IMR-90 (cell line): ENCODE data around the gene ZNF443.

Experiments used
- BHLHE40 ChIP-seq: fragments of 150-350 bp; IDR thresholded peaks from 2 replicates; pipeline ENCODE4 v1.6.1; 2016; ENCODE audit warnings: mild to moderate bottlenecking, low read depth, low read length
- CHD1 ChIP-seq: IDR thresholded peaks from 2 replicates; pipeline ENCODE4 v1.6.1; 2012; ENCODE audit warnings: low read depth, low read length, improper control_type of control experiment
- FOS ChIP-seq: fragments of 150-350 bp; IDR thresholded peaks from 2 replicates; pipeline ENCODE4 v1.6.1; 2016; ENCODE audit warnings: low read depth, low read length
- MAFK ChIP-seq: IDR thresholded peaks from 2 replicates; pipeline ENCODE4 v1.6.1; 2012; ENCODE audit warnings: low read depth, low read length, improper control_type of control experiment
- POLR2A ChIP-seq: IDR thresholded peaks from 2 replicates; pipeline ENCODE4 v1.6.1; 2012; ENCODE audit warnings: mild to moderate bottlenecking, low read depth, low read length
- RAD21 ChIP-seq: IDR thresholded peaks from 2 replicates; pipeline ENCODE4 v1.6.1; 2012; ENCODE audit warnings: low read length, improper control_type of control experiment
- SMC3 ChIP-seq: fragments of 150-350 bp; IDR thresholded peaks from 2 replicates; pipeline ENCODE4 v1.6.1; 2016; ENCODE audit warnings: low read depth, mild to moderate bottlenecking, antibody characterized with exemption, low read length, moderate library complexity
- TF ChIP-seq, protein P1 (sequence below): conservative IDR thresholded peaks from 2 replicates; pipeline ENCODE4 v1.5.1; 2012; ENCODE audit warnings: mild to moderate bottlenecking, low read depth, low read length, improper control_type of control experiment

GRCh38 chr19:12464769-12465168 lies 23.9 kb upstream of the ZNF443 start:
- TF ChIP-seq, protein P1, sequence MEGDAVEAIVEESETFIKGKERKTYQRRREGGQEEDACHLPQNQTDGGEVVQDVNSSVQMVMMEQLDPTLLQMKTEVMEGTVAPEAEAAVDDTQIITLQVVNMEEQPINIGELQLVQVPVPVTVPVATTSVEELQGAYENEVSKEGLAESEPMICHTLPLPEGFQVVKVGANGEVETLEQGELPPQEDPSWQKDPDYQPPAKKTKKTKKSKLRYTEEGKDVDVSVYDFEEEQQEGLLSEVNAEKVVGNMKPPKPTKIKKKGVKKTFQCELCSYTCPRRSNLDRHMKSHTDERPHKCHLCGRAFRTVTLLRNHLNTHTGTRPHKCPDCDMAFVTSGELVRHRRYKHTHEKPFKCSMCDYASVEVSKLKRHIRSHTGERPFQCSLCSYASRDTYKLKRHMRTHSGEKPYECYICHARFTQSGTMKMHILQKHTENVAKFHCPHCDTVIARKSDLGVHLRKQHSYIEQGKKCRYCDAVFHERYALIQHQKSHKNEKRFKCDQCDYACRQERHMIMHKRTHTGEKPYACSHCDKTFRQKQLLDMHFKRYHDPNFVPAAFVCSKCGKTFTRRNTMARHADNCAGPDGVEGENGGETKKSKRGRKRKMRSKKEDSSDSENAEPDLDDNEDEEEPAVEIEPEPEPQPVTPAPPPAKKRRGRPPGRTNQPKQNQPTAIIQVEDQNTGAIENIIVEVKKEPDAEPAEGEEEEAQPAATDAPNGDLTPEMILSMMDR, result no peak
- TF ChIP-seq FOS (no peak), POLR2A (no peak), BHLHE40 (no peak), CHD1 (no peak), SMC3 (no peak), MAFK (no peak), RAD21 (no peak)
